Erythroblast (primary cell): ENCODE data around the gene SOX15.

Experiments
- GATA1 ChIP-seq: IDR thresholded peaks from 2 replicates; pipeline ENCODE4 v1.6.1; 2011; ENCODE audit warnings: low read depth, mild to moderate bottlenecking, control low read depth, low read length, moderate library complexity
- POLR2A ChIP-seq: IDR thresholded peaks from 2 replicates; pipeline ENCODE4 v1.6.1; 2011; ENCODE audit warnings: mild to moderate bottlenecking, low read length

DNA sequence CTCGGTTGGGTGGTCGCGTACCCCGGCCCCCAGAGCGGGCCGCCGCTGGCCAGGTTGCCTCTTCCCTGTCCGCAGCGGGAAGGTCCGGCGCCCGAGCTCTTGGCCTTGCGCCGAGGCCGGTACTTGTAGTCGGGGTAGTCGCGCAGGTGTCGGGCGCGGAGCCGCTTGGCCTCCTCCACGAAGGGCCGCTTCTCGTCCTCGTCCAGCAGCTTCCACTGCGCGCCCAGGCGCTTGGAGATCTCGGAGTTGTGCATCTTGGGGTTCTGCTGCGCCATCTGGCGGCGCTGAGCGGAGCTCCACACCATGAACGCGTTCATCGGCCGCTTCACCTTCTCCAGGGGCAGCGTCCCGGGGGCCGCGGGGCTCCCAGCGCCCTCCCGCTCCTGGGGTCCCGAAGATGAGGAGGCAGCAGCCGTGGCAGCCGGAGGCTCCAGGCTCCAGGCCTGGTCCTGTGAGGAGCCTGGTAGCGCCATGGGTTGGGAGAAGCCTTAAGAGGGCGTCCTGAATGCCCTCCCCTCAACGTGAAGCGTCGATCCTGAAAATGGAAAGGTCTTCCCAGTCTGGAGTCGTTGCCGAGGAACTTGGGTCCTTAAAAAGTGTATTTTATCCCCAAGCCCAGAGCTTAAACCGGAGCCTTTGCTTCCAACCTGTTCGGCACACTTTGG is 558 bp downstream of the SOX15 start:
- TF ChIP-seq POLR2A (peak; percentile 27), GATA1 (no peak)
